Lower leg skin (tissue), 3 donors: ENCODE data around the gene POU3F3.

Experiments
- CTCF ChIP-seq, 3 donors: fragments of 450-650 bp; IDR thresholded peaks; one replicate each; pipeline ENCODE4 v1.5.1; 2016; ENCODE audit warnings: antibody characterized with exemption in 3 of 3, mild to moderate bottlenecking in 3 of 3, moderate library complexity in 2 of 3
- POLR2A ChIP-seq, 2 donors: fragments of 450-650 bp; IDR thresholded peaks; one replicate each; pipeline ENCODE4 v1.6.1; 2016 to 2017; ENCODE audit warnings: antibody characterized with exemption in 2 of 2, mild to moderate bottlenecking in 1 of 2, moderate library complexity in 1 of 2

GRCh38 chr2:104902317-104902716, 48.4 kb downstream of the POU3F3 start:
- TF ChIP-seq CTCF (IDR thresholded peaks at IDR 0.05) (no peak), POLR2A (IDR thresholded peaks at IDR 0.05) (no peak)
